22Rv1 (cell line): ENCODE results near the gene WDR6.

Experiments used
- H3K27ac ChIP-seq: fragments of 450-650 bp; 2 replicates; pipeline ENCODE4 v1.5.1; 2017
- CTCF ChIP-seq: fragments of 450-650 bp; IDR thresholded peaks from 2 replicates; pipeline ENCODE4 v1.5.1; 2017; ENCODE audit warnings: mild to moderate bottlenecking
- ZFX ChIP-seq: fragments of 450-650 bp; IDR thresholded peaks from 2 replicates; pipeline ENCODE4 v1.6.1; 2017; ENCODE audit warnings: antibody characterized with exemption, borderline replicate concordance

WDR6 gene

GRCh38 chr3:48984663-48985062 lies 22.5 kb upstream of the WDR6 start:
- TF ChIP-seq ZFX = no peak
- no peak for TF ChIP-seq CTCF
- peak overlapping the region; percentile 17; the same call in 1 of the 2 replicates for H3K27ac ChIP-seq

- H3K27ac ChIP-seq = 0 out of 2 replicates have a peak overlapping the region, but pooled peaks have one; percentile 17
- TF ChIP-seq CTCF (no peak), ZFX (no peak)
These were observed 21.3 kb upstream of the WDR6 start for GRCh38 chr3:48985831-48986376.

GRCh38 chr3:48989126-48989795 lies 17.9 kb upstream of the WDR6 start:
- TF ChIP-seq CTCF = no peak
- no peak for TF ChIP-seq ZFX
- peak overlapping the region; percentile 92 for H3K27ac ChIP-seq

GRCh38 chr3:48989796-48990635 lies 17.2 kb upstream of the WDR6 start, which contains the start of gene P4HTM:
P4HTM (plus strand) TSS chr3:48990241; CDS start chr3:48990257, 16 bp downstream.
- TF ChIP-seq CTCF = peak; percentile 59
- no peak for TF ChIP-seq ZFX
- H3K27ac ChIP-seq = peak within 1 kb of the TSS; percentile 92

- no peak for TF ChIP-seq ZFX
- no peak for TF ChIP-seq CTCF
- peak overlapping the region; percentile 92 for H3K27ac ChIP-seq
These were observed 16.3 kb upstream of the WDR6 start for GRCh38 chr3:48990636-48991469.

- TF ChIP-seq CTCF (no peak), ZFX (no peak)
- peak overlapping the region; percentile 92 for H3K27ac ChIP-seq
These were observed 15.2 kb upstream of the WDR6 start for GRCh38 chr3:48991851-48992545.
